Sigmoid colon (tissue), 7 donors: ENCODE results near the gene SUSD6. TPM values are rescaled to one million over a fixed set of nuclear protein-coding genes. Genes with fewer than 3 reads are reported as not detected.

ENCODE experiments used
- DNase-seq: peaks from one replicate; pipeline ENCODE4 v3.0.0-alpha.2; 2019
- H3K27ac ChIP-seq, 4 donors: fragments of 200-600 bp; sonication (generic); one replicate each; pipeline ENCODE4 v1.5.1; 2016 to 2019; ENCODE audit warnings: mild to moderate bottlenecking in 1 of 4
- H3K27me3 ChIP-seq, 3 donors: fragments of 200-600 bp; sonication (generic); one replicate each; pipeline ENCODE4 v1.5.1; 2019; ENCODE audit warnings: mild to moderate bottlenecking in 1 of 3
- H3K36me3 ChIP-seq, 4 donors: fragments of 200-600 bp; sonication (generic); one replicate each; pipeline ENCODE4 v1.5.1; 2016 to 2019
- H3K4me1 ChIP-seq, 4 donors: fragments of 200-600 bp; sonication (generic); one replicate each; pipeline ENCODE4 v1.5.1; 2017 to 2019
- H3K4me3 ChIP-seq, 4 donors: fragments of 200-600 bp; sonication (generic); one replicate each; pipeline ENCODE4 v1.5.1; 2017 to 2019; ENCODE audit warnings: mild to moderate bottlenecking in 2 of 4, moderate library complexity in 1 of 4
- H3K9me3 ChIP-seq, 4 donors: fragments of 200-600 bp in 3 of 4; sonication (generic) in 3 of 4; one replicate each; pipeline versions ENCODE4 v1.5.1 to v1.6.1; 2013 to 2019
- EP300 ChIP-seq, 4 donors: sonication (generic); formaldehyde crosslinking; IDR thresholded peaks; one replicate each; pipeline ENCODE4 v1.6.1; 2017; ENCODE audit warnings: antibody characterized with exemption in 4 of 4
- POLR2A ChIP-seq, 2 donors: fragments of 450-650 bp; IDR thresholded peaks; one replicate each; pipeline ENCODE4 v1.6.1; 2016; ENCODE audit warnings: antibody characterized with exemption in 2 of 2, mild to moderate bottlenecking in 2 of 2, moderate library complexity in 2 of 2
- POLR2AphosphoS5 ChIP-seq, 4 donors: sonication (generic); formaldehyde crosslinking; IDR thresholded peaks; one replicate each; pipeline ENCODE4 v1.6.1; 2017; ENCODE audit warnings: antibody characterized with exemption in 4 of 4
- WGBS, 2 donors: extraction: QIAGEN DNeasy Blood & Tissue Kit; methylation state at CpG; one replicate each; pipeline ENCODE4 v1.1.7; 2013; 5-methylcytosine and 5-hydroxymethylcytosine counted together
- intact Hi-C: fragments of 100-400 bp; cut with DNase I; formaldehyde crosslinking; loops from one replicate; pipeline ENCODE4 v1.15.1; 2023
- polyA plus RNA-seq, 3 donors: library from polyadenylated mRNA; stranded (reverse); fragments of 200-250 nt; gene quantifications; one replicate each; pipeline ENCODE4 v1.2.3, GENCODE V29; 2013
- total RNA-seq, 4 donors: library from RNA; depleted of rRNA; stranded (reverse); fragments of >200 nt; gene quantifications; one replicate each; pipeline ENCODE4 v1.1.0, GENCODE V29; 2016
- TF ChIP-seq, protein P1 (sequence below), 4 experiments: fragments of 450-650 bp in 3 of 4; fragments of 200-600 bp in 1 of 4; IDR thresholded peaks; one replicate each; pipeline ENCODE4 v1.5.1; 2016 to 2019; ENCODE audit warnings: antibody characterized with exemption in 4 of 4, mild to moderate bottlenecking in 3 of 4, moderate library complexity in 2 of 4
- donor health status: healthy with polysubstance abuse.
- donor health status: Bipolar disorder and iron deficiency.
- donor health status: healthy.

Gene SUSD6
- total and polyA plus RNA-seq, 7 donors, result 5.4 to 62.0 (median 13.9) TPM

DNA sequence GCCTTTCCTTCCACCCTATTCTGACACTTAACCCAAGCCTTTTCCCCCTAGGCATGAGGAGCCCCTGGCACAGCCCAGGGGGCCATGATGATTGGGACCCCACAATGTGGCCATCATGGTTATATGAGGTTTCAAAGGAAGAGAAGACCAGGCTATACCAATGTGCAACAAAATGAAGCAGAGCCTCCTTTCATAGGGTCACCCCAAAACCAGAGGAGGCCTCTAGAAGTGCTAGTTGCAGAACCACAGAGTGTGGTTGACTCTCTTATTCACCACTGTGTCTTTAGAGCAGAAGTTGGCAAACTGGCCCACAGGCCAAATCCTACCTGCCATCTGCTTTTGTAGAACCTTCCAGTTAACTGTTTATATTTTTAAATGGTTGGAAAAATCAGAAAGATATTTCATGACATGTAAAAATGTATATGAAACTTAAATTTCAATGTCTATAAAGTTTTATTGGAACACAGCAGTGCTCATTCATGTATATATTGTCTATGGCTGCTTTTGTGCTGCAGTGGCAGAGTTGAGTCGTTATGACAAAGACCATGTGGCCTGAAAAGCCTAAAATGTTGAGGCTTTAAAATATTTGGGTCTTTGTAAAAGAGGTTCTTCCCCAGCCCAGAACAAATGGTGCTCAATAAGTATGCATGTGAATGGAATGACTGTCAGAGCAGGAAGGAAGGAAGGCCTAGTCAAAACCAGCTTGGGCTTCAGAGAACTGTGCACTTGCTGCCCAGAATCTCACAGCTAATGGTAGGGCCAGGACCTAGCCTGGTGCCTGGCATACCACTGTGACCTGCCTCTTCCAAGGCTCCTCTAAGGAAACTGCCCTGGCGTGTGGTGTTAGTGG is 49.2 kb downstream of the SUSD6 start:
- 86 to 96% methylated on average over 2 of the region's 2 CpGs for WGBS, 2 donors
- intact Hi-C loops, result no loop called here
- TF ChIP-seq EP300 (IDR thresholded peaks at IDR 0.05), result no peak
- TF ChIP-seq, protein P1, sequence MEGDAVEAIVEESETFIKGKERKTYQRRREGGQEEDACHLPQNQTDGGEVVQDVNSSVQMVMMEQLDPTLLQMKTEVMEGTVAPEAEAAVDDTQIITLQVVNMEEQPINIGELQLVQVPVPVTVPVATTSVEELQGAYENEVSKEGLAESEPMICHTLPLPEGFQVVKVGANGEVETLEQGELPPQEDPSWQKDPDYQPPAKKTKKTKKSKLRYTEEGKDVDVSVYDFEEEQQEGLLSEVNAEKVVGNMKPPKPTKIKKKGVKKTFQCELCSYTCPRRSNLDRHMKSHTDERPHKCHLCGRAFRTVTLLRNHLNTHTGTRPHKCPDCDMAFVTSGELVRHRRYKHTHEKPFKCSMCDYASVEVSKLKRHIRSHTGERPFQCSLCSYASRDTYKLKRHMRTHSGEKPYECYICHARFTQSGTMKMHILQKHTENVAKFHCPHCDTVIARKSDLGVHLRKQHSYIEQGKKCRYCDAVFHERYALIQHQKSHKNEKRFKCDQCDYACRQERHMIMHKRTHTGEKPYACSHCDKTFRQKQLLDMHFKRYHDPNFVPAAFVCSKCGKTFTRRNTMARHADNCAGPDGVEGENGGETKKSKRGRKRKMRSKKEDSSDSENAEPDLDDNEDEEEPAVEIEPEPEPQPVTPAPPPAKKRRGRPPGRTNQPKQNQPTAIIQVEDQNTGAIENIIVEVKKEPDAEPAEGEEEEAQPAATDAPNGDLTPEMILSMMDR (IDR thresholded peaks at IDR 0.05), result no peak
- Histone ChIP-seq H3K4me3 (no peak overlapping the region), H3K36me3 (peaks cover 0 to 20% (median 2%) of the 10 kb centered on the region in 4 donors), H3K27me3 (no peaks in the 10 kb centered on the region), H3K4me1 (peaks cover 0 to 89% (median 68%) of the 10 kb centered on the region in 4 donors), H3K9me3 (no peaks in the 10 kb centered on the region), H3K27ac (peak overlapping the region in 3 of 4 donors; percentile 34 to 78 (median 71))
- DNase-seq, result no peak

DNA sequence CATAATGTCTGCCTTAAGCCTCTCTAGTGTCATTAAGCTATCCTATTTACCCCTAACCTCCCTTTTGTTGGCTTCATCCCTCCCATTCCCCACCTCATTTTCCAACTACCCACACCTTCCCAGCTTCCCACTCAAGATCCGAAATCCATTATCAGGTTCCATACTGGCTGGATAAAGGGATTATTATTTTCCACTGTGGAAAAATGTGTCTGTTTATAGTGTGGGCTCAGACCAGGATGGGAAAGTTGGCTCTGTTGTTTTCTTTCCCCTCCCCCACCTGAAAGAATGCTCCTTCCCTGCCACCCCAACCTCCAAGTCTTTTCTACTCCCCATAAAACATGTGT is 49.8 kb downstream of the SUSD6 start:
- Histone ChIP-seq H3K4me3 (no peak overlapping the region), H3K4me1 (peaks cover 0 to 89% (median 74%) of the 10 kb centered on the region in 4 donors), H3K36me3 (peaks cover 0 to 20% (median 2%) of the 10 kb centered on the region in 4 donors), H3K9me3 (no peaks in the 10 kb centered on the region), H3K27me3 (no peaks in the 10 kb centered on the region), H3K27ac (peak overlapping the region in 3 of 4 donors; percentile 34 to 78 (median 71))
- DNase-seq, result no peak
- intact Hi-C loops, result no loop called here
- TF ChIP-seq POLR2AphosphoS5 (IDR thresholded peaks at IDR 0.05) (no peak), POLR2A (IDR thresholded peaks at IDR 0.05) (no peak), EP300 (IDR thresholded peaks at IDR 0.05) (no peak)
- TF ChIP-seq, protein P1 (IDR thresholded peaks at IDR 0.05), result no peak
- 77 to 93% methylated on average over 1 of the region's 1 CpG for WGBS, 2 donors

DNA sequence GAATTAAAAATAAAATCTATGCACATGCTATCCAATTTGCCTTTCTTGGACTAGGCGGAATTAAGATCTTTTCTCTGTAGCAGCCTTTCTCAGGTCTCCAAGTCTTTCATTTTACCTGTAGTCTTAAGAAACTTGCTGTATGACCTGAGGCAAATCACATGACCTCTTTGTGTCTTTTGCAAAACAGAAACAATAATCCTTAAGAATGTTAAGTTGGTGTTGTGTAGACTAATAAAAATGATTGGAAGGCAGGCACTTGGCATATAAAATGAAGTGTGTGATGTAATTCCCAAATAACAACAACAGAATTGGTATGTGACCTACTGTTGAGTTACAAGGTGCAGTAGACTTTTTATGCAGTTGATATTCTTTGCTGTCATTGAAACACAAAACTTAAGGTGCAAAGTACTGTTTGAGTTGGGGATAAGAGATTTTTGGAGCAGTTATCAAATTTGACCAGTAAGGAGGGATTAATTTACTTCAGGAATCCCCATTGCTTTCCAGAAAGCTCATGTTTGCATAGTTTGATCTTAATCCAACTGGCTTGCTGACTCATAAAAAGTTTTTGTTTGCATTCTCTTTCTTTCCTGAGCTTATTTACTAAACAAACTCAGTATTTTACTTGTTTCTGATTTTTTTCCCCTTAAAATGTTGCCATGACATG is 51.4 kb downstream of the SUSD6 start:
- no peak for DNase-seq
- Histone ChIP-seq H3K9me3 (no peaks in the 10 kb centered on the region), H3K27ac (peak overlapping the region; percentile 66 to 78 (median 74)), H3K4me1 (peaks cover 0 to 94% (median 82%) of the 10 kb centered on the region in 4 donors), H3K27me3 (no peaks in the 10 kb centered on the region), H3K36me3 (peaks cover 0 to 20% (median 2%) of the 10 kb centered on the region in 4 donors), H3K4me3 (no peak overlapping the region)
- intact Hi-C loops, result no loop called here
- TF ChIP-seq POLR2A (IDR thresholded peaks at IDR 0.05) (no peak), POLR2AphosphoS5 (IDR thresholded peaks at IDR 0.05) (no peak), EP300 (IDR thresholded peaks at IDR 0.05) (no peak)
- TF ChIP-seq, protein P1 (IDR thresholded peaks at IDR 0.05), result no peak
- 95 to 99% methylated on average over 1 of the region's 1 CpG for WGBS, 2 donors

DNA sequence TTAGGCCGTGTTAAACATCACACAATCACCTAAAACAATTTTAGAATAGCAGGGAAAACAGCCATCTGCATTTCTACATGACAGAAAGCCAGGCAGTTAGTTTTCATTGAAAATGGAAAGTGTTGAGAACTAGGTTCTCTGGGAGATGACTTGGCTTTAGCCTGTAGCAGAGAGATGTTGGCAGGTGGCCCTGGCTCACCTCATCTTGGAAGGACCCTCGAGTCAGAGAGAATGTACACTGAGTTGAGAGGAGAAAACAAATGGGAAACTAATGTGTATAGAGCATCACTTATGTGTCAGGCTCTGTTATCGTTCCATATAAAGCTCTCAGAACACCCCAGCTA is 51.9 kb downstream of the SUSD6 start:
- Histone ChIP-seq H3K4me3 (no peak overlapping the region), H3K36me3 (peaks cover 0 to 20% (median 2%) of the 10 kb centered on the region in 4 donors), H3K27me3 (no peaks in the 10 kb centered on the region), H3K4me1 (peaks cover 0 to 94% (median 80%) of the 10 kb centered on the region in 4 donors), H3K27ac (peak overlapping the region; percentile 66 to 78 (median 74)), H3K9me3 (no peaks in the 10 kb centered on the region)
- intact Hi-C loops, result no loop called here
- no peak for TF ChIP-seq POLR2A (IDR thresholded peaks at IDR 0.05)
- TF ChIP-seq, protein P1 (IDR thresholded peaks at IDR 0.05), result no peak
- TF ChIP-seq EP300 (IDR thresholded peaks at IDR 0.05), result no peak
- no peak for TF ChIP-seq POLR2AphosphoS5 (IDR thresholded peaks at IDR 0.05)
- WGBS, 2 donors, result 67 to 70% methylated on average over 3 of the region's 3 CpGs
- peak; percentile 78 for DNase-seq
